ENCODE data around the gene LRTM2. TPM values are rescaled to one million over a fixed set of nuclear protein-coding genes. Genes with fewer than 3 reads are reported as not detected.

The LRTM2 gene
- total RNA-seq, 3 donors from 2014 or later (not counting 1 experiment from before 2014, with no cell fraction given), result not detected

DNA sequence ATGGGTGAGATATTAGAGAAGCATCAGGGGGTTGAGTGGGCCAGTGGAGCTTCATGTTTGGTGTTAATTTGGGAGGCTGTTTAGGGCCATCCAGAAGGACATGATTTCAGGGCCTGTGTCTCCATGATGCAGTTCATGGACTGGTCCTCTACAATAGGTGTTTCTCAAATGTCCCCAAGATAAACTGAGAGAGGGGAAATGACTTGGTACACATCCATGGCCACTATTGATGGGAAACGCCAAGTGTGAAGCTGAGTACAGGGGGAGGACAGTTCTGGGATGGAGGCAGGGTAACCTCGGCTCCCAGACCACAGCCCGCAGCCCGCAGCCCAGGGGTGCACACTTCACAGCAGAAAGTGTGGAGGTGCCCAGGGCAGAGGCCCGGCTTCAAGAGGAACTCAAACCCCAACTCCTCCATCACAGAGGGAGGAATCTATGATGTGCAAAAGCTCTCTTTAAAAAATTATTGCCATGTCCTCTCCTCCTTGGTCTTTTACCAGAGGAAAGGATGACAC lies 64.8 kb downstream of the LRTM2 start:
- Histone ChIP-seq H3K36me3 (ENCODE audit: control insufficient read depth, insufficient read depth, low read length) (no peaks in the 10 kb centered on the region), H3K27me3 (ENCODE audit: control insufficient read depth, insufficient read depth, low read length) (peaks cover under 1% of the 10 kb centered on the region), H3K4me3 (ENCODE audit: low read length) (no peak overlapping the region), H3K27ac (ENCODE audit: low read length) (no peak overlapping the region), H3K4me1 (ENCODE audit: control insufficient read depth, insufficient read depth, low read length) (no peaks in the 10 kb centered on the region), H3K9me3 (ENCODE audit: control insufficient read depth, insufficient read depth, low read length) (no peaks in the 10 kb centered on the region)
- ATAC-seq, result no peak
- Mint-ChIP-seq H3K27me3 (ENCODE audit: low read depth in 2 of 2) (peaks cover 14 to 30% of the 10 kb centered on the region in 2 donors), H3K36me3 (no peaks in the 10 kb centered on the region), H3K27ac (no peak overlapping the region), H3K9me3 (no peaks in the 10 kb centered on the region), H3K4me1 (no peaks in the 10 kb centered on the region), H3K4me3 (no peak overlapping the region)
- WGBS (ENCODE audit: insufficient coverage), result 87% methylated on average over 5 of the region's 5 CpGs
- TF ChIP-seq CTCF (IDR thresholded peaks at IDR 0.05), result no peak
- DNase-seq, result no peak
- intact Hi-C loops (cut with micrococcal nuclease), result no loop called here

- no peaks in the 10 kb centered on the region for H3K36me3 ChIP-seq (ENCODE audit: control insufficient read depth, insufficient read depth, low read length)
- H3K4me1 ChIP-seq (ENCODE audit: control insufficient read depth, insufficient read depth, low read length), result no peaks in the 10 kb centered on the region
- H3K4me3 Mint-ChIP-seq, result no peak overlapping the region
- H3K27me3 Mint-ChIP-seq (ENCODE audit: low read depth in 2 of 2), result peaks cover 14 to 30% of the 10 kb centered on the region in 2 donors
- WGBS (ENCODE audit: insufficient coverage), result 92% methylated on average over 13 of the region's 13 CpGs
- H3K4me1 Mint-ChIP-seq, result no peaks in the 10 kb centered on the region
- no peak overlapping the region for H3K27ac Mint-ChIP-seq
- ATAC-seq (no peak), DNase-seq (no peak)
- H3K27me3 ChIP-seq (ENCODE audit: control insufficient read depth, insufficient read depth, low read length), result peaks cover 3% of the 10 kb centered on the region
- H3K9me3 Mint-ChIP-seq, result no peaks in the 10 kb centered on the region
- no peaks in the 10 kb centered on the region for H3K36me3 Mint-ChIP-seq
- no peak overlapping the region for H3K4me3 ChIP-seq (ENCODE audit: low read length)
- peaks cover 5% of the 10 kb centered on the region for H3K9me3 ChIP-seq (ENCODE audit: control insufficient read depth, insufficient read depth, low read length)
- H3K27ac ChIP-seq (ENCODE audit: low read length), result no peak overlapping the region
- intact Hi-C loops (cut with micrococcal nuclease), result no loop called here
- no peak for TF ChIP-seq CTCF (IDR thresholded peaks at IDR 0.05)
These were observed 65.4 kb downstream of the LRTM2 start for GRCh38 chr12:1885599-1886245.

Other genes with a start within 250 kb of the LRTM2 start
- 10 to 100 TPM; 18.7 to 24.9 (median 22.8) TPM for gene FBXL14, start 226.0 kb upstream of the LRTM2 start, total RNA-seq
- gene WNT5B, start 191.3 kb upstream of the LRTM2 start, total RNA-seq, result not detected
- 10 to 100 TPM; 38.6 to 48.3 (median 44.0) TPM for gene ADIPOR2, start 129.5 kb upstream of the LRTM2 start, total RNA-seq
- gene CACNA2D4, start 98.1 kb downstream of the LRTM2 start, total RNA-seq, result 10 to 100 TPM; 26.5 to 49.6 (median 34.9) TPM
- gene DCP1B, start 183.9 kb downstream of the LRTM2 start, total RNA-seq, result 1 to 10 TPM; 4.7 to 8.5 (median 7.5) TPM
- gene CACNA1C, start 232.4 kb downstream of the LRTM2 start, total RNA-seq, result under 1 TPM; 0.07 to 0.35 (median 0.08) TPM